Epithelial cell of proximal tubule (primary cell): ENCODE measurements around the gene UIMC1. TPM values are rescaled to one million over a fixed set of nuclear protein-coding genes. Genes with fewer than 3 reads are reported as not detected.
"Not testable (repeated sequence)": the region's sequence is repeated elsewhere in the genome, so short reads cannot be mapped to it uniquely, and the experiment has no call there.

Source experiments
- DNase-seq: peaks from one replicate; pipeline ENCODE4 v3.0.0-alpha.2; 2011; ENCODE audit warnings: low read depth
- H3K4me3 ChIP-seq: 2 replicates; pipeline ENCODE4 v1.5.1; 2011; ENCODE audit warnings: low read depth, mild to moderate bottlenecking, low read length
- CTCF ChIP-seq: conservative IDR thresholded peaks from 2 replicates; pipeline ENCODE4 v1.5.1; 2012; ENCODE audit warnings: low read depth, mild to moderate bottlenecking, low read length
- total RNA-seq: library from RNA; depleted of rRNA; stranded (reverse); fragments of >200 nt; gene quantifications from 2 replicates; pipeline ENCODE4 v1.2.3, GENCODE V29; 2015

UIMC1 gene
- total RNA-seq, 1 donor from 2014 or later = 15.6 TPM

GRCh38 chr5:177015156-177015555, 8.6 kb upstream of the UIMC1 start:
- DNase-seq = no peak
- no peak for TF ChIP-seq CTCF
- H3K4me3 ChIP-seq = no peak overlapping the region

DNA sequence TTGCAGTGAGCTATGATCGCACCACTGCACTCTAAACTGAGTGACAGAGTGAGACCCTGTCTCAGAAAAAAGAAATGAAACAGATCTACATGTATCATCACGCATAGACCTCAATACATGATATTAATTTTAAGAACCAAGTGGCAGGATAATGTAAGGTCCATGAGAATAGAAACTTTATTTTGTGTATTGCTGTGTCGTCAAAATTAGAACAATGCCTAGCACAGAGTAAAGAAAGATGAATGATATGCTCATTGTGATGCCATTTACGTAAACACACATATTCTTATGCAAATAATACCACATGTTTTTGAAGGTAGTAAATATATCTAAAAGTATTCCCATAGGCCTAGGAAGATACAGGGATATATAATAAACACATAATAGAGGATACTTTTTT, 3.6 kb upstream of the UIMC1 start:
- no peak for DNase-seq
- H3K4me3 ChIP-seq = no peak overlapping the region
- TF ChIP-seq CTCF = no peak

GRCh38 chr5:177008716-177009115, 2.1 kb upstream of the UIMC1 start:
- DNase-seq = no peak
- no peak overlapping the region for H3K4me3 ChIP-seq
- no peak for TF ChIP-seq CTCF

DNA sequence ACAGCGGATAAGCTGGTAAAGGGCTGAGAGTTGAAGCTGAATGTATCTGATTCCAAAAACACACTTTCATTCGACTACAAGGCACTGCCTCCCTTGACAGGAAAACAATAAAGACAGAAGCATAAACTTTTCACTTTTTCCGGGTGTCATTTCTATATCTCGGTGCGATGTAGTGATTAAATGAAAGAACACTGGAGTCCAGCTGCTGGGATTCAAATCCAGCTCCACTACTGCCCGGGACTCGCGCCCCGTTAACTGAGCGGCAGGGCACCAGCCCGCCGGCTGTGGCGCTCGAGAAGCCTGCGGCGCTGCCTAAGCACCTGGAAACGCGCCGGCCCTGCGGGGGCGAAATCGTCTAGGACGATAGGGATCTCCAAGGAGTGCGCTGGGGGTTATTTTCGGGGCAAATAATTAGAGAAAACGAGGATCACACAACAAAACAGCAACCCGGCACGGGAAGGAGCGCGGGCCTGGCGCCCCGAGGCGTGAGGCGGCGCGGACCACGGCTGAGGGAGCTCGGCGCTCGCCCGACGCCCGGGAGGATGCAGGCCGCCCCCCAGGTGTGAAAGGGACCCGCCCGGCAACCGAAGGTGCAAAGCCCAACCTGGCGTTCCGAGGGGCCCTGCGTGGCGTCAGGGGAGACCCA, 837 bp downstream of the UIMC1 start:
- H3K4me3 ChIP-seq = peak overlapping the region; percentile 81
- peak; percentile 50 for TF ChIP-seq CTCF
- DNase-seq = no peak

GRCh38 chr5:177004961-177005360, 1.6 kb downstream of the UIMC1 start:
- H3K4me3 ChIP-seq = peak overlapping the region; percentile 81
- no peak for TF ChIP-seq CTCF
- no peak for DNase-seq

DNA sequence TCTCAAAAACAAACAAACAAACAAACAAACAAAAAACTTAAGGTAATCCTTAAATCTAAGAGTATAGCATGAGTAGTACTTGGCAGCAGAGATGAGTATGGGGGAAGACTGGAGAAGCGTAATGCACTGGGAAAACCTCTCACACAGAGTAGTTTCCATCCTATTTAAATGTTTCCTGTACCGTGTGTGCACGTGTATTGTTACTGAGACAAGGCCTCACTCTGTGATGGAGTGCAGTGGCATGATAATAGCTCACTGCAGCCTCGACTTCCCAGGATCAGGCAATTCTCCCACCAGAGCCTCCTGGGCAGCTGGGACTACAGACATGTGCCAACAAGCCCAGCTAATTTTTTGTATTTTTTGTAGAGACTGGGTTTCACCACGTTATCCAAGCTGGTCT, 2.9 kb downstream of the UIMC1 start:
- no peak for DNase-seq
- no peak for TF ChIP-seq CTCF
- H3K4me3 ChIP-seq = no peak overlapping the region

- DNase-seq, H3K4me3 ChIP-seq: not testable (repeated sequence)
Observed at GRCh38 chr5:176999526-176999925, 7.1 kb downstream of the UIMC1 start.
